ENCODE results near the gene GLRX2. TPM values are rescaled to one million over a fixed set of nuclear protein-coding genes. Genes with fewer than 3 reads are reported as not detected.

Gene GLRX2
- total and polyA plus RNA-seq, 2 of the 8 experiments (the other 6 are each of a cell fraction or from before 2014, with no cell fraction given): 4.8 to 13.5 TPM

DNA sequence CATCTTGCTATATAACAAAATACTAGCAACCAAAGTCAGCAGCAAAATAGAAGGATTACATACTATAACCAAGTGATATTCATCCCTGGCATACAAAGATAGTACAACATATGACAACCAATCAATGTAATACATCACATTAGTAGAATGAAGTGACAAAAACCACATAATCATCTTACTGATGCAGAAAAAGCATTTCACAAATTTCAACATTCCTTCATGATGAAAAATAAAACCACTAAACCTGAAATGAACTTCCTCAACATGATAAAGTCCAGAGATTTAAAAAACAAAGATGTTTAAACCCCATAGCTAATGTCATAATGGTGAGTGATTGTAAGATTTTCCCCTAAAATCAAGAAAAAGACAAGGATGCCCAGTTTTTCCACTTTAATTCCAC lies 27.2 kb downstream of the GLRX2 start:
- no peaks in the 10 kb centered on the region for H3K4me1 ChIP-seq (replicated peaks in 1 of 4; ENCODE audit: control insufficient read depth in 3 of 4, insufficient read depth in 4 of 4, low read length in 3 of 4)
- H3K27me3 ChIP-seq (replicated peaks in 1 of 4; ENCODE audit: control insufficient read depth in 3 of 4, extremely low read depth in 1 of 4, insufficient read depth in 3 of 4, low read length in 3 of 4): no peaks in the 10 kb centered on the region
- H3K14ac ChIP-seq (ENCODE audit: insufficient read length): no peak overlapping the region
- no peak overlapping the region for H3K23ac ChIP-seq (ENCODE audit: insufficient read length)
- no peak overlapping the region for H2AK5ac ChIP-seq (ENCODE audit: low read depth, low read length)
- no peak overlapping the region for H3K4me2 ChIP-seq (ENCODE audit: insufficient read depth in 1 of 2, low read depth in 2 of 2, low read length in 2 of 2)
- H3K27ac ChIP-seq (ENCODE audit: low read depth, low read length): no peak overlapping the region
- H3K9ac ChIP-seq (replicated peaks in 1 of 4; ENCODE audit: extremely low read depth in 1 of 4, low read depth in 3 of 4, low read length in 3 of 4): no peak overlapping the region
- H3K18ac ChIP-seq (ENCODE audit: extremely low read depth, low read length): no peak overlapping the region
- no peak overlapping the region for H2BK12ac ChIP-seq (ENCODE audit: low read depth, low read length)
- POLR2A ChIA-PET (ENCODE audit: partially characterized antibody): interaction anchor here (1.4 kb wide), 1 partner anchor 12 kb away, joined by 4 read pairs; no protein-coding TSS in a partner anchor
- peaks cover 2% of the 10 kb centered on the region; the same call in 1 of the 2 replicates for H3K79me1 ChIP-seq (ENCODE audit: low read depth, low read length)
- no peak overlapping the region for H4K8ac ChIP-seq (ENCODE audit: extremely low read depth, insufficient read depth, low read length)
- no peak overlapping the region for H2BK15ac ChIP-seq (ENCODE audit: low read length)
- H4K91ac ChIP-seq (replicated peaks; ENCODE audit: insufficient read length, low read length): no peak overlapping the region
- CTCF ChIA-PET (ENCODE audit: partially characterized antibody): interaction anchor here (0.8 to 1.1 kb wide), 2 partner anchors 10 to 582 kb away, joined by 3 read pairs; no protein-coding TSS in a partner anchor
- no peak overlapping the region for H2BK120ac ChIP-seq (replicated peaks; ENCODE audit: low read depth, low read length)
- no peaks in the 10 kb centered on the region for H4K20me1 ChIP-seq (replicated peaks in 1 of 2; ENCODE audit: control insufficient read depth in 1 of 2, insufficient read depth in 2 of 2, low read length in 2 of 2)
- no peak for DNase-seq (ENCODE audit: low read depth in 1 of 2, low spot score in 2 of 2)
- H3K79me2 ChIP-seq (ENCODE audit: control insufficient read depth in 1 of 2, insufficient read depth in 2 of 2, low read length in 2 of 2): peaks cover 0 to 15% of the 10 kb centered on the region in 2 experiments; a peak in 2 of 4 replicates
- H3K4ac ChIP-seq (replicated peaks; ENCODE audit: insufficient read length, low read depth, low read length): no peak overlapping the region
- peaks cover 0 to 55% (median 24%) of the 10 kb centered on the region in 4 experiments; a peak in 7 of 8 replicates for H3K36me3 ChIP-seq (ENCODE audit: control insufficient read depth in 2 of 4, insufficient read depth in 4 of 4, low read length in 3 of 4)
- H2BK20ac ChIP-seq (ENCODE audit: low read length): no peak overlapping the region
- H3K23me2 ChIP-seq (ENCODE audit: low read depth, low read length): no peaks in the 10 kb centered on the region
- H2AFZ ChIP-seq (ENCODE audit: low read length): no peak overlapping the region
- FAIRE-seq: no peak
- H3K56ac ChIP-seq (replicated peaks; ENCODE audit: insufficient read length, low read depth, low read length): no peak overlapping the region
- H2BK5ac ChIP-seq (ENCODE audit: low read depth, low read length): no peak overlapping the region
- H3K9me3 ChIP-seq (ENCODE audit: insufficient read depth in 2 of 2, low read depth in 1 of 2, low read length in 1 of 2): no peaks in the 10 kb centered on the region
- no peak overlapping the region for H3K4me3 ChIP-seq (ENCODE audit: extremely low read depth in 1 of 4, insufficient read depth in 2 of 4, low read depth in 3 of 4, low read length in 4 of 4)
- no peak overlapping the region for H4K5ac ChIP-seq (ENCODE audit: insufficient read length, low read depth, low read length)
- no peak for TF ChIP-seq FOSL1 (IDR thresholded peaks at IDR 0.05; ENCODE audit: insufficient read depth, low read depth, low read length)
- TF ChIP-seq SP2 (IDR thresholded peaks at IDR 0.05; ENCODE audit: low read length): no peak
- no peak for TF ChIP-seq TAF7 (optimal IDR thresholded peaks at IDR 0.05; ENCODE audit: borderline replicate concordance, low read depth, low read length)
- TF ChIP-seq CBX5 (IDR thresholded peaks at IDR 0.05; ENCODE audit: low read depth, low read length): no peak
- no peak for TF ChIP-seq TAF1 (IDR thresholded peaks at IDR 0.05; ENCODE audit: low read depth, low read length)
- no peak for TF ChIP-seq KDM4A (IDR thresholded peaks at IDR 0.05; ENCODE audit: low read depth, low read length, severe bottlenecking)
